HepG2 (cell line): Measurements from ENCODE around the gene MST1. TPM values are rescaled to one million over a fixed set of nuclear protein-coding genes. Genes with fewer than 3 reads are reported as not detected.

Experiments used
- ATAC-seq: fragments of 200-7000 bp; cut with Tn5 transposase; 3 replicates; pipeline ENCODE4 v1.9.1; 2020; ENCODE audit warnings: mild to moderate bottlenecking, moderate library complexity
- BruUV-seq: library from RNA; stranded (reverse); fragments of 400-500 nt; replicated peaks from 2 replicates; lab custom pipeline; 2021; lab: Mats Ljungman, UMichigan
- CTCF ChIA-PET: fragments of 300-600 bp; formaldehyde crosslinking; extraction: SDS; loops from one replicate; lab custom pipeline; 2021; ENCODE audit warnings: low total read pairs, inconsistent platforms, low intra/inter-chr PET ratio; lab: Yijun Ruan, JAX
- POLR2A ChIA-PET: fragments of 350-600 bp; sonication (Branson Sonifier 250); formaldehyde crosslinking; loops from one replicate; lab custom pipeline; 2020; ENCODE audit warnings: antibody characterized with exemption, inconsistent platforms; lab: Yijun Ruan, JAX
- DNase-seq: peaks from one replicate; pipeline ENCODE4 v3.0.0-alpha.2; 2015; ENCODE audit warnings: low spot score
- FAIRE-seq: peaks from 3 replicates; lab custom pipeline; 2011; peaks lifted over from hg19 to GRCh38; lab: Jason Lieb, UNC
- H2AFZ ChIP-seq: one replicate; pipeline ENCODE4 v1.6.1; 2011; ENCODE audit warnings: low read length, inconsistent platforms
- H3K27ac ChIP-seq: fragments of 300-600 bp; 3 replicates; pipeline ENCODE4 v1.8.0; 2011; ENCODE audit warnings: mixed run types, mild to moderate bottlenecking, mixed read lengths, low read length, inconsistent platforms; ENCODE audit not compliant: insufficient read depth; ENCODE audit errors: extremely low read length
- H3K27me3 ChIP-seq, 2 experiments: fragments of 200-600 bp in 1 of 2; 2 replicates in 1 of 2; 3 replicates in 1 of 2; pipeline versions ENCODE4 v1.6.0 to v1.8.0; 2011; ENCODE audit warnings: low read length in 2 of 2, mild to moderate bottlenecking in 2 of 2, moderate library complexity in 2 of 2, inconsistent platforms in 1 of 2; ENCODE audit not compliant: insufficient read depth in 2 of 2, control insufficient read depth in 1 of 2
- H3K36me3 ChIP-seq, 2 experiments: fragments of 200-600 bp in 1 of 2; replicated peaks in 1 of 2; 2 replicates in 1 of 2; 3 replicates in 1 of 2; pipeline versions ENCODE4 v1.5.1 to v1.8.0; 2011; ENCODE audit warnings: low read length in 2 of 2, inconsistent platforms in 1 of 2; ENCODE audit not compliant: insufficient read depth in 2 of 2, control insufficient read depth in 1 of 2
- H3K4me1 ChIP-seq: 2 replicates; pipeline ENCODE4 v1.5.1; 2012; ENCODE audit warnings: low read length, inconsistent platforms; ENCODE audit not compliant: insufficient read depth
- H3K4me2 ChIP-seq: 2 replicates; pipeline ENCODE4 v1.6.0; 2011; ENCODE audit warnings: low read depth, low read length, inconsistent platforms
- H3K4me3 ChIP-seq, 3 experiments: fragments of 200-600 bp in 1 of 3; sonication (generic), shearing (Covaris generic) in 1 of 3; replicated peaks in 1 of 3; 2 replicates each; pipeline ENCODE4 v1.5.1; 2011 to 2016; ENCODE audit warnings: low read length in 3 of 3, inconsistent platforms in 2 of 3, low read depth in 2 of 3, mild to moderate bottlenecking in 2 of 3, control low read depth in 1 of 3, mixed read lengths in 1 of 3; ENCODE audit not compliant: insufficient read depth in 1 of 3
- H3K79me2 ChIP-seq: one replicate; pipeline ENCODE4 v1.6.1; 2011; ENCODE audit warnings: low read length, inconsistent platforms; ENCODE audit not compliant: insufficient read depth
- H3K9ac ChIP-seq: 2 replicates; pipeline ENCODE4 v1.6.0; 2011; ENCODE audit warnings: mild to moderate bottlenecking, low read depth, low read length, inconsistent platforms; ENCODE audit not compliant: insufficient read depth
- H3K9me3 ChIP-seq: 2 replicates; pipeline ENCODE4 v1.5.1; 2012; ENCODE audit warnings: mild to moderate bottlenecking, low read length
- H4K20me1 ChIP-seq: 2 replicates; pipeline ENCODE4 v1.6.0; 2011; ENCODE audit warnings: inconsistent platforms, mild to moderate bottlenecking, low read length, moderate library complexity; ENCODE audit not compliant: insufficient read depth
- AGO2 ChIP-seq: fragments of 200-400 bp; formaldehyde crosslinking; optimal IDR thresholded peaks from 2 replicates; pipeline ENCODE3; 2017; ENCODE audit warnings: mild to moderate bottlenecking, low read depth, low read length, moderate library complexity
- GFI1 ChIP-seq: sonication (generic); formaldehyde crosslinking; IDR thresholded peaks from 2 replicates; pipeline ENCODE4 v1.5.0; 2020; ENCODE audit warnings: missing genetic modification reagents, mild to moderate bottlenecking, borderline replicate concordance
- SRSF4 ChIP-seq: fragments of 200-400 bp; formaldehyde crosslinking; IDR thresholded peaks from one replicate; pipeline ENCODE4 v1.6.1; 2018; ENCODE audit warnings: mild to moderate bottlenecking, low read depth, low read length, moderate library complexity; ENCODE audit not compliant: poor library complexity, severe bottlenecking
- WGBS: methylation state at CpG from one replicate; pipeline ENCODE4 v1.1.6; 2017; ENCODE audit warnings: low lambda C conversion rate; 5-methylcytosine and 5-hydroxymethylcytosine counted together
- in situ Hi-C: cut with HindIII; loops from 2 replicates; pipeline ENCODE4 v1.10.0; 2017; ENCODE audit warnings: low pct_unique_long_range_greater_than_20kb; ENCODE audit not compliant: extremely low pct_ligation_motif_present
- intact Hi-C: fragments of 100-400 bp; cut with micrococcal nuclease; formaldehyde crosslinking; loops from one replicate; pipeline ENCODE4 v1.10.0; 2022; ENCODE audit not compliant: unreplicated experiment
- polyA plus RNA-seq, 8 experiments: library from polyadenylated mRNA; depleted of rRNA in 3 of 8; stranded (reverse) in 7 of 8; unstranded in 1 of 8; fragments of >200 nt; fragmentation: Illumina TruSeq in 4 of 8; extraction: Trizol in 4 of 8; gene quantifications; 2 replicates each; pipeline versions ENCODE4 v1.2.1 to v1.2.3, GENCODE V29; 2011 to 2016; ENCODE audit warnings: low read depth in 4 of 8, missing spikeins in 1 of 8, mixed read lengths in 1 of 8; ENCODE audit not compliant: insufficient read depth in 1 of 8
- total RNA-seq, 5 experiments: library from RNA; depleted of rRNA; stranded (reverse); fragments of >200 nt; fragmentation: Illumina TruSeq; extraction: Trizol; gene quantifications; 2 replicates each; pipeline ENCODE4 v1.2.3, GENCODE V29; 2016; ENCODE audit warnings: low read depth in 1 of 5
- TF ChIP-seq, protein P1 (sequence below): fragments of 450-650 bp; IDR thresholded peaks from 2 replicates; pipeline ENCODE4 v1.6.1; 2017
- TF ChIP-seq, protein P2 (sequence below): sonication (generic); formaldehyde crosslinking; IDR thresholded peaks from 2 replicates; pipeline ENCODE4 v1.8.1; 2023; ENCODE audit warnings: mild to moderate bottlenecking, missing genetic modification reagents

The MST1 gene
- total and polyA plus RNA-seq, 2 of the 13 experiments (the other 11 are each of a cell fraction or from before 2014, with no cell fraction given), result 189 to 452 TPM

DNA sequence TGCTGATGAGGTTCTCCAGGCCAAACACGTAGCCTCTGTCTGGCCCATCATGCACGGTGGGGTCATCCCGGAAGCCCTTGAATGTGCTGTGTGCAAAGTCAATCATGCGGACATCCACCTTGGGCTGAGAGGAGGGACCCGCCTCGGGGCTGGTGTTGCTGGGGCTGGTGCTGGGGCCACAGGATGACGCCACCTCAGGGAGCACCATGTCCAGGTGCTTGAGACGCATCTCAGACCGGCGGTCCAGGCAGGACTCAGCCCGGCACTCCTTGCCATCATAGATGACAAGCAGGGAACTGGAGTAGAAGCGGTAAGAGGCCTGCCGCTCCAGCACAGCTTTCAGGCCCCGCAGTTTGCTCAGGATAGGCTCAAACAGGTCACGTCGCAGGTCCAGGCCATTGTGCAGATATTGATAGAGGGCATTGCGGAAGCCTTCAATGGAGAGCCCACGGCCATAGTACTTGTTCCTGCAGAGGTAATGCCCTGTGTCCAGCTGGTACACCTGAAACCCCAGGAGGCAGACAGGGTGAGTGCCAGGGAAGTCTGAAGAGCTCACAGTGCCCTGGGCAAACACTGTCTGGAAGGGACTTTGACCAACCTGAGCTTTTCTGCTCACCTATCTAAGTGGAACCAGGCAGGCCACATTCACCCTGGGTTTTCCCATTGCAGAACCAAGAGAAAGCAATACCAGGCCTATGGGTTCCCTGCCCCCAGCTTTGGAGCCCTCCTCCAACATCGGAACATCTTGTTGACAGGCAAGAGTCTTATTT, 38.1 kb upstream of the MST1 start:
- ATAC-seq (no peak), DNase-seq (no peak), FAIRE-seq (no peak)
- Histone ChIP-seq H3K27ac (no peak overlapping the region), H3K4me2 (no peak overlapping the region), H3K9me3 (no peaks in the 10 kb centered on the region), H3K79me2 (peaks cover 12% of the 10 kb centered on the region), H3K27me3 (no peaks in the 10 kb centered on the region), H3K4me3 (no peak overlapping the region), H3K9ac (no peak overlapping the region), H2AFZ (no peak overlapping the region), H4K20me1 (no peaks in the 10 kb centered on the region), H3K36me3 (peaks cover 14 to 40% of the 10 kb centered on the region in 2 experiments), H3K4me1 (peaks cover 20% of the 10 kb centered on the region)
- ChIA-PET CTCF (no interaction called here), POLR2A (no interaction called here)
- BruUV-seq, result no TSS peak
- TF ChIP-seq AGO2 (peak; percentile 45), GFI1 (CRISPR knock-in tag) (no peak)
- 98% methylated on average over 8 of the region's 19 CpGs for WGBS
- in situ Hi-C loops, result no loop called here
- intact Hi-C loops, result no loop called here

DNA sequence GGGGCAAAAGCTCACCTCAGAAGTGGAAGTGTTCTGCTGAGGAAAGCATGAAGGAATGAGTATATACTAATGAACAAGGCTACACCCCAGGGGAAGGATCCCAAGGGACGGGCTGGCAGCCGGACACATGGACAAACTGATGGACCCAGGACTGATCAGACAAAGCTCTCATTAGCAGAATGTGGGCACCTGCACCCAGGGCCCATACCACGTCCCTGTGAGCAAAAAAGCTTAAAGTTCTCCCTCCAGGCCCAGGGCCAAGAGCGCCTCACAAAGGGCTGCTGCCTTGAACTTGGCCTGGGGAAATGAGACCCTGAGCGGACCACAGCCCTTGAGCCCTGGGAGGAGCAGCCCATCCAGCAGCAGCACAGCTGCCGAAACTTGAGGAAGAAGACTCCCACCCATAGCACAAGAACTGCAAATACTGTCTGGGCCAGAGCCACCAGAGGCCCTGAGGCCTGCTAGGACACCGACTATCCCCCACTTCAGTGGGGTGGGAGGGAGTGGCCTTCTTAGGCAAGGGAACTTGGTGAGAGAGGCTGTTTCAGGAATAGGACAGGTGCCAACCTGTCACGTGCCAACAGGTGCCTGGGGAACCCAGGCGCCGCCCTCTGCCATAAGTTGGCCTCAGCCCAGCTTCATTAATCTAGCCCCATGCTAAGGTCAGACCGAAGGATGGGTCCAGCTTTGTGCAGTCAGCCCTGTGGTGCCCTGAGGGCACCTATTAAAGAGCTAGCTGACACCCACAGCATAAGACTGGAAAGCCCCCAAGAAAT, 36.8 kb upstream of the MST1 start:
- Histone ChIP-seq H3K4me2 (no peak overlapping the region), H3K36me3 (peaks cover 14 to 39% of the 10 kb centered on the region in 2 experiments), H3K27me3 (no peaks in the 10 kb centered on the region), H4K20me1 (no peaks in the 10 kb centered on the region), H3K9me3 (no peaks in the 10 kb centered on the region), H3K4me3 (no peak overlapping the region), H2AFZ (no peak overlapping the region), H3K79me2 (peaks cover 13% of the 10 kb centered on the region), H3K27ac (no peak overlapping the region), H3K9ac (no peak overlapping the region), H3K4me1 (peaks cover 21% of the 10 kb centered on the region)
- ATAC-seq, result no peak
- TF ChIP-seq, protein P1, sequence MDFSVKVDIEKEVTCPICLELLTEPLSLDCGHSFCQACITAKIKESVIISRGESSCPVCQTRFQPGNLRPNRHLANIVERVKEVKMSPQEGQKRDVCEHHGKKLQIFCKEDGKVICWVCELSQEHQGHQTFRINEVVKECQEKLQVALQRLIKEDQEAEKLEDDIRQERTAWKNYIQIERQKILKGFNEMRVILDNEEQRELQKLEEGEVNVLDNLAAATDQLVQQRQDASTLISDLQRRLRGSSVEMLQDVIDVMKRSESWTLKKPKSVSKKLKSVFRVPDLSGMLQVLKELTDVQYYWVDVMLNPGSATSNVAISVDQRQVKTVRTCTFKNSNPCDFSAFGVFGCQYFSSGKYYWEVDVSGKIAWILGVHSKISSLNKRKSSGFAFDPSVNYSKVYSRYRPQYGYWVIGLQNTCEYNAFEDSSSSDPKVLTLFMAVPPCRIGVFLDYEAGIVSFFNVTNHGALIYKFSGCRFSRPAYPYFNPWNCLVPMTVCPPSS, result no peak
- TF ChIP-seq SRSF4 (no peak), AGO2 (peak; percentile 39)
- TF ChIP-seq, protein P2, sequence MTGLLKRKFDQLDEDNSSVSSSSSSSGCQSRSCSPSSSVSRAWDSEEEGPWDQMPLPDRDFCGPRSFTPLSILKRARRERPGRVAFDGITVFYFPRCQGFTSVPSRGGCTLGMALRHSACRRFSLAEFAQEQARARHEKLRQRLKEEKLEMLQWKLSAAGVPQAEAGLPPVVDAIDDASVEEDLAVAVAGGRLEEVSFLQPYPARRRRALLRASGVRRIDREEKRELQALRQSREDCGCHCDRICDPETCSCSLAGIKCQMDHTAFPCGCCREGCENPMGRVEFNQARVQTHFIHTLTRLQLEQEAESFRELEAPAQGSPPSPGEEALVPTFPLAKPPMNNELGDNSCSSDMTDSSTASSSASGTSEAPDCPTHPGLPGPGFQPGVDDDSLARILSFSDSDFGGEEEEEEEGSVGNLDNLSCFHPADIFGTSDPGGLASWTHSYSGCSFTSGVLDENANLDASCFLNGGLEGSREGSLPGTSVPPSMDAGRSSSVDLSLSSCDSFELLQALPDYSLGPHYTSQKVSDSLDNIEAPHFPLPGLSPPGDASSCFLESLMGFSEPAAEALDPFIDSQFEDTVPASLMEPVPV (CRISPR knock-in tag), result no peak
- no peak for DNase-seq
- ChIA-PET CTCF (no interaction called here), POLR2A (no interaction called here)
- intact Hi-C loops (loop anchor here (2.0 kb wide), 1 partner anchor 49 kb away; no protein-coding TSS in a partner anchor), in situ Hi-C loops (no loop called here)
- 92% methylated on average over 7 of the region's 11 CpGs for WGBS
- FAIRE-seq, result no peak
- no TSS peak for BruUV-seq
